ENCODE measurements around the gene CAMK4.

CAMK4 gene

GRCh38 chr5:111337688-111338087, 113.5 kb downstream of the CAMK4 start:
- ChIA-PET POLR2A (no interaction called here), CTCF (no interaction called here)
- H3K27ac ChIP-seq (ENCODE audit: extremely low read depth, low read depth, low read length) = no peak overlapping the region

DNA sequence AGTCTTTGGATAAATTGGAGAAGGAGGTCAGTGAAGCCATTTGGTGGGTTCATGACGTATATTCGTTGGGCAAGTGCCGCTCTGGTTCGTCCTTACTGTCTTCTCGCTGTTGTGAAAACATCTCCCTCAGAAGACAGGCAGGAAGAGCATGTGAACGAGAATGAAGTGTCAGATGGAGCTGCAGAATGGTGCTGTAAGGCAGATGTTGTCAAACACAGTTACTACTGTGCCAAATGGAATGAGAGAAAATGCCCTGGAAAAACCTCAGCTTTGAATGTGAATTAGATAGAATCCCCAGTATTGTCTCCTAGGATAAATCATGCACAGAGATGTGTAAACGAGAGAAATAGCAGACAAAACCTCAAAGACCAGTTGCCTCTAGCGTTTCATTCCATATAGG, 121.5 kb downstream of the CAMK4 start:
- Histone ChIP-seq H3K27ac (ENCODE audit: extremely low read depth, low read depth, low read length) (no peak overlapping the region), H3K4me1 (ENCODE audit: control insufficient read depth, insufficient read depth, low read length) (no peaks in the 10 kb centered on the region), H3K36me3 (ENCODE audit: control insufficient read depth in 2 of 2, insufficient read depth in 1 of 2, low read length in 2 of 2) (no peaks in the 10 kb centered on the region), H3K4me3 (ENCODE audit: low read depth, low read length) (no peak overlapping the region), H3K9me3 (ENCODE audit: control insufficient read depth, insufficient read depth, low read depth, low read length) (no peaks in the 10 kb centered on the region)
- CTCF ChIA-PET = no interaction called here
- TF ChIP-seq ZNF26 (tag by site-specific recombination; IDR thresholded peaks at IDR 0.05) (no peak), ZNF600 (tag by site-specific recombination; IDR thresholded peaks at IDR 0.05) (no peak), ZEB2 (tag by site-specific recombination; IDR thresholded peaks at IDR 0.05) (no peak), ZNF112 (tag by site-specific recombination; IDR thresholded peaks at IDR 0.05) (no peak), ZNF837 (tag by site-specific recombination; IDR thresholded peaks at IDR 0.05) (no peak), GLI4 (tag by site-specific recombination; IDR thresholded peaks at IDR 0.05) (no peak), SP2 (tag by site-specific recombination; IDR thresholded peaks at IDR 0.05) (no peak), ZNF768 (tag by site-specific recombination; IDR thresholded peaks at IDR 0.05) (no peak), ZNF121 (tag by site-specific recombination; IDR thresholded peaks at IDR 0.05) (no peak), OVOL3 (tag by site-specific recombination; IDR thresholded peaks at IDR 0.05) (no peak), ZSCAN18 (tag by site-specific recombination; IDR thresholded peaks at IDR 0.05) (no peak)
- TF ChIP-seq, protein P1, sequence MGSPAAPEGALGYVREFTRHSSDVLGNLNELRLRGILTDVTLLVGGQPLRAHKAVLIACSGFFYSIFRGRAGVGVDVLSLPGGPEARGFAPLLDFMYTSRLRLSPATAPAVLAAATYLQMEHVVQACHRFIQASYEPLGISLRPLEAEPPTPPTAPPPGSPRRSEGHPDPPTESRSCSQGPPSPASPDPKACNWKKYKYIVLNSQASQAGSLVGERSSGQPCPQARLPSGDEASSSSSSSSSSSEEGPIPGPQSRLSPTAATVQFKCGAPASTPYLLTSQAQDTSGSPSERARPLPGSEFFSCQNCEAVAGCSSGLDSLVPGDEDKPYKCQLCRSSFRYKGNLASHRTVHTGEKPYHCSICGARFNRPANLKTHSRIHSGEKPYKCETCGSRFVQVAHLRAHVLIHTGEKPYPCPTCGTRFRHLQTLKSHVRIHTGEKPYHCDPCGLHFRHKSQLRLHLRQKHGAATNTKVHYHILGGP (tag by site-specific recombination; IDR thresholded peaks at IDR 0.05) = no peak
- TF ChIP-seq, protein P2, sequence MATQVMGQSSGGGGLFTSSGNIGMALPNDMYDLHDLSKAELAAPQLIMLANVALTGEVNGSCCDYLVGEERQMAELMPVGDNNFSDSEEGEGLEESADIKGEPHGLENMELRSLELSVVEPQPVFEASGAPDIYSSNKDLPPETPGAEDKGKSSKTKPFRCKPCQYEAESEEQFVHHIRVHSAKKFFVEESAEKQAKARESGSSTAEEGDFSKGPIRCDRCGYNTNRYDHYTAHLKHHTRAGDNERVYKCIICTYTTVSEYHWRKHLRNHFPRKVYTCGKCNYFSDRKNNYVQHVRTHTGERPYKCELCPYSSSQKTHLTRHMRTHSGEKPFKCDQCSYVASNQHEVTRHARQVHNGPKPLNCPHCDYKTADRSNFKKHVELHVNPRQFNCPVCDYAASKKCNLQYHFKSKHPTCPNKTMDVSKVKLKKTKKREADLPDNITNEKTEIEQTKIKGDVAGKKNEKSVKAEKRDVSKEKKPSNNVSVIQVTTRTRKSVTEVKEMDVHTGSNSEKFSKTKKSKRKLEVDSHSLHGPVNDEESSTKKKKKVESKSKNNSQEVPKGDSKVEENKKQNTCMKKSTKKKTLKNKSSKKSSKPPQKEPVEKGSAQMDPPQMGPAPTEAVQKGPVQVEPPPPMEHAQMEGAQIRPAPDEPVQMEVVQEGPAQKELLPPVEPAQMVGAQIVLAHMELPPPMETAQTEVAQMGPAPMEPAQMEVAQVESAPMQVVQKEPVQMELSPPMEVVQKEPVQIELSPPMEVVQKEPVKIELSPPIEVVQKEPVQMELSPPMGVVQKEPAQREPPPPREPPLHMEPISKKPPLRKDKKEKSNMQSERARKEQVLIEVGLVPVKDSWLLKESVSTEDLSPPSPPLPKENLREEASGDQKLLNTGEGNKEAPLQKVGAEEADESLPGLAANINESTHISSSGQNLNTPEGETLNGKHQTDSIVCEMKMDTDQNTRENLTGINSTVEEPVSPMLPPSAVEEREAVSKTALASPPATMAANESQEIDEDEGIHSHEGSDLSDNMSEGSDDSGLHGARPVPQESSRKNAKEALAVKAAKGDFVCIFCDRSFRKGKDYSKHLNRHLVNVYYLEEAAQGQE (tag by site-specific recombination; IDR thresholded peaks at IDR 0.05) = no peak
- POLR2A ChIA-PET = no interaction called here

More at GRCh38 chr5:111337688-111338087, 113.5 kb downstream of the CAMK4 start:
- H3K9me3 ChIP-seq (ENCODE audit: control insufficient read depth, insufficient read depth, low read depth, low read length) = no peaks in the 10 kb centered on the region
- no peaks in the 10 kb centered on the region for H3K36me3 ChIP-seq (ENCODE audit: control insufficient read depth in 2 of 2, insufficient read depth in 1 of 2, low read length in 2 of 2)
- TF ChIP-seq ZNF624 (tag by site-specific recombination; IDR thresholded peaks at IDR 0.05) = no peak
- TF ChIP-seq, protein P3, sequence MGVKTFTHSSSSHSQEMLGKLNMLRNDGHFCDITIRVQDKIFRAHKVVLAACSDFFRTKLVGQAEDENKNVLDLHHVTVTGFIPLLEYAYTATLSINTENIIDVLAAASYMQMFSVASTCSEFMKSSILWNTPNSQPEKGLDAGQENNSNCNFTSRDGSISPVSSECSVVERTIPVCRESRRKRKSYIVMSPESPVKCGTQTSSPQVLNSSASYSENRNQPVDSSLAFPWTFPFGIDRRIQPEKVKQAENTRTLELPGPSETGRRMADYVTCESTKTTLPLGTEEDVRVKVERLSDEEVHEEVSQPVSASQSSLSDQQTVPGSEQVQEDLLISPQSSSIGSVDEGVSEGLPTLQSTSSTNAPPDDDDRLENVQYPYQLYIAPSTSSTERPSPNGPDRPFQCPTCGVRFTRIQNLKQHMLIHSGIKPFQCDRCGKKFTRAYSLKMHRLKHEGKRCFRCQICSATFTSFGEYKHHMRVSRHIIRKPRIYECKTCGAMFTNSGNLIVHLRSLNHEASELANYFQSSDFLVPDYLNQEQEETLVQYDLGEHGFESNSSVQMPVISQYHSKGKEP (tag by site-specific recombination; IDR thresholded peaks at IDR 0.05) = 0 out of 2 replicates have a peak, but pooled peaks have one; percentile 25
- no peak for TF ChIP-seq TCF7L2 (IDR thresholded peaks at IDR 0.05; ENCODE audit: borderline replicate concordance, low read depth, low read length)
- no peak for TF ChIP-seq ZNF501 (tag by site-specific recombination; IDR thresholded peaks at IDR 0.05)
- peak; percentile 72 for TF ChIP-seq PRDM6 (tag by site-specific recombination; IDR thresholded peaks at IDR 0.05)
- H3K4me1 ChIP-seq (ENCODE audit: control insufficient read depth, insufficient read depth, low read length) = peaks cover 7% of the 10 kb centered on the region
- no peak overlapping the region for H3K4me3 ChIP-seq (ENCODE audit: low read depth, low read length)

All from HEK293 (cell line).